ENCODE measurements around the gene CITED2.

DNA sequence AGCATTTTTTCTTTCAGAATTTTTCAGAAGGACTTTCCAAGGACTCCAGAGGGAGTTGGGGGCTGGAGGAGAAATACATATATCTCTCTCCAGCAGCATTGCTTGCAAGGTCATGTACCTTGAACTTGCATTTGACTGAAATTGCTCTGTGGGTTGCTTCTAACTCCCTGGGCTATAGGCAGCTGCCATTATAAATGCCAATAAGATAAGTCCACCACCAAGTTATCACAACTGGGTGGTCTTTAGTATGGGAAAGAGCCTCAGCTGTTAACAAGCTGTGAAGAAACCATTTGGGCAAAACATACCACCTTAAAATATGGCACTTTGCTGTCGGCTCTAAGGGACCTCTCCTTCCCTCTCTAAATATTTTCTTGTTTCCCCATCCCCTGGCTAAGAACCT, 20.9 kb upstream of the CITED2 start:
- TF ChIP-seq, protein P1, sequence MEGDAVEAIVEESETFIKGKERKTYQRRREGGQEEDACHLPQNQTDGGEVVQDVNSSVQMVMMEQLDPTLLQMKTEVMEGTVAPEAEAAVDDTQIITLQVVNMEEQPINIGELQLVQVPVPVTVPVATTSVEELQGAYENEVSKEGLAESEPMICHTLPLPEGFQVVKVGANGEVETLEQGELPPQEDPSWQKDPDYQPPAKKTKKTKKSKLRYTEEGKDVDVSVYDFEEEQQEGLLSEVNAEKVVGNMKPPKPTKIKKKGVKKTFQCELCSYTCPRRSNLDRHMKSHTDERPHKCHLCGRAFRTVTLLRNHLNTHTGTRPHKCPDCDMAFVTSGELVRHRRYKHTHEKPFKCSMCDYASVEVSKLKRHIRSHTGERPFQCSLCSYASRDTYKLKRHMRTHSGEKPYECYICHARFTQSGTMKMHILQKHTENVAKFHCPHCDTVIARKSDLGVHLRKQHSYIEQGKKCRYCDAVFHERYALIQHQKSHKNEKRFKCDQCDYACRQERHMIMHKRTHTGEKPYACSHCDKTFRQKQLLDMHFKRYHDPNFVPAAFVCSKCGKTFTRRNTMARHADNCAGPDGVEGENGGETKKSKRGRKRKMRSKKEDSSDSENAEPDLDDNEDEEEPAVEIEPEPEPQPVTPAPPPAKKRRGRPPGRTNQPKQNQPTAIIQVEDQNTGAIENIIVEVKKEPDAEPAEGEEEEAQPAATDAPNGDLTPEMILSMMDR (IDR thresholded peaks at IDR 0.05): no peak
- TF ChIP-seq POLR2A (IDR thresholded peaks at IDR 0.05) (no peak), POLR2AphosphoS5 (IDR thresholded peaks at IDR 0.05; ENCODE audit: insufficient read depth in 1 of 2, low read depth in 1 of 2) (no peak)

Measured in vagina (tissue), 2 donors.